Measurements from ENCODE around the gene ST3GAL3. TPM values are rescaled to one million over a fixed set of nuclear protein-coding genes. Genes with fewer than 3 reads are reported as not detected.

The ST3GAL3 gene
- total RNA-seq, 2 donors from 2014 or later: 26.3 to 36.0 TPM

DNA sequence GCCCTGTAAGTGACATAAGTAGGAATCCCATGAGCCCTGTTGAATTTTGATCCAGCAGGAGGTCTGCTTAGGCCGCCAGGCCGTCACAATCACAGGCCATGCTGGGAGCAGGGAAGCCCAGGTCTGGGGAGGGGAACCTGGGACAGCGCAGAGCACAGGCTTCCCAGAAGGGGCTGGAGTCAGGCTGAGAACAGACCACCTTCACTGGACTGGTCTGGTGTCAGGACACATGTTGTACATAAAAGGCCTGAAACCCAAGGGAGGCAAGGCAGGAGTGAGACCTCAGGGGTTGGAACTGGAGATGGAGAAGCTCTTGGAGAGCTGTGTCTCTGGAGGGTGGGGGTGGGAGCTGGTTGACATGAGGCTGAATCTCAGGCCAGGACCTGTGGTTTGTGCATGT, 163.0 kb downstream of the ST3GAL3 start:
- Histone ChIP-seq H3K27ac (no peak overlapping the region), H3K36me3 (no peaks in the 10 kb centered on the region), H3K4me1 (ENCODE audit: control insufficient read depth in 1 of 2, low read depth in 2 of 2) (peaks cover 7 to 12% of the 10 kb centered on the region in 2 donors), H3K27me3 (replicated peaks; ENCODE audit: insufficient read depth) (no peaks in the 10 kb centered on the region), H3K9me3 (no peaks in the 10 kb centered on the region), H3K4me3 (no peak overlapping the region)
- ATAC-seq (ENCODE audit: insufficient number of reproducible peaks, low FRiP score, low read depth) (no peak), DNase-seq (ENCODE audit: low spot score) (no peak)
- TF ChIP-seq, protein P1, sequence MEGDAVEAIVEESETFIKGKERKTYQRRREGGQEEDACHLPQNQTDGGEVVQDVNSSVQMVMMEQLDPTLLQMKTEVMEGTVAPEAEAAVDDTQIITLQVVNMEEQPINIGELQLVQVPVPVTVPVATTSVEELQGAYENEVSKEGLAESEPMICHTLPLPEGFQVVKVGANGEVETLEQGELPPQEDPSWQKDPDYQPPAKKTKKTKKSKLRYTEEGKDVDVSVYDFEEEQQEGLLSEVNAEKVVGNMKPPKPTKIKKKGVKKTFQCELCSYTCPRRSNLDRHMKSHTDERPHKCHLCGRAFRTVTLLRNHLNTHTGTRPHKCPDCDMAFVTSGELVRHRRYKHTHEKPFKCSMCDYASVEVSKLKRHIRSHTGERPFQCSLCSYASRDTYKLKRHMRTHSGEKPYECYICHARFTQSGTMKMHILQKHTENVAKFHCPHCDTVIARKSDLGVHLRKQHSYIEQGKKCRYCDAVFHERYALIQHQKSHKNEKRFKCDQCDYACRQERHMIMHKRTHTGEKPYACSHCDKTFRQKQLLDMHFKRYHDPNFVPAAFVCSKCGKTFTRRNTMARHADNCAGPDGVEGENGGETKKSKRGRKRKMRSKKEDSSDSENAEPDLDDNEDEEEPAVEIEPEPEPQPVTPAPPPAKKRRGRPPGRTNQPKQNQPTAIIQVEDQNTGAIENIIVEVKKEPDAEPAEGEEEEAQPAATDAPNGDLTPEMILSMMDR (IDR thresholded peaks at IDR 0.05): no peak

DNA sequence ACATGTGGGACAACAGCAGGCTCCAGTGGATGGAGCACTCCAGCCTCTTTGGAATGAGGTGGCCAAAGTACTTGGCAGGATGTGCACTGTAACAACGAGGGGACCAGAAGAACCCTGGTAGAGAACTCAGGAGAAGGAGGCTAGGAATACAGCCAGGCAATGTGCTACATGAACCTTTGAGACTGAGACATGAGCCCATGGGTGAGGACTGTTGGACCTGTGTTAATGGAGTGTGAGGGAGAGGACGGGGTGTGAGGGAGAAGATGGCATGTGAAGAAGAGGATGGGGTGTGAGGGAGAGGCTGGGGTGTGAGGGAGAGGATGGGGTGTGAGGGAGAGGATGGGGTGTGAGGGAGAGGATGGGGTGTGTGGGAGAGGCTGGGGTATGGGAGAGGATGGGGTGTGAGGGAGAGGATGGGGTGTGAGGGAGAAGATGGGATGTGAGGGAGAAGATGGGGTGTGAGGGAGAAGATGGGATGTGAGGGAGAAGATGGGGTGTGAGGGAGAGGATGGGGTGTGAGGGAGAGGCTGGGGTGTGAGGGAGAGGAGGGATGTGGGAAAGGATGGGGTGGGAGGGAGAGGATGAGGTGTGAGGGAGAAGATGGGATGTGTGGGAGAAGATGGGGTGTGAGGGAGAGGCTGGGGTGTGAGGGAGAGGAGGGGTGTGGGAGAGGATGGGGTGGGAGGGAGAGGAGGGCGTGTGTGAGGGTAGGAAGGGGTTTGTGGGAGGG, 164.0 kb downstream of the ST3GAL3 start:
- no peak for DNase-seq (ENCODE audit: low spot score)
- no peaks in the 10 kb centered on the region for H3K36me3 ChIP-seq
- no peak for ATAC-seq (ENCODE audit: insufficient number of reproducible peaks, low FRiP score, low read depth)

DNA sequence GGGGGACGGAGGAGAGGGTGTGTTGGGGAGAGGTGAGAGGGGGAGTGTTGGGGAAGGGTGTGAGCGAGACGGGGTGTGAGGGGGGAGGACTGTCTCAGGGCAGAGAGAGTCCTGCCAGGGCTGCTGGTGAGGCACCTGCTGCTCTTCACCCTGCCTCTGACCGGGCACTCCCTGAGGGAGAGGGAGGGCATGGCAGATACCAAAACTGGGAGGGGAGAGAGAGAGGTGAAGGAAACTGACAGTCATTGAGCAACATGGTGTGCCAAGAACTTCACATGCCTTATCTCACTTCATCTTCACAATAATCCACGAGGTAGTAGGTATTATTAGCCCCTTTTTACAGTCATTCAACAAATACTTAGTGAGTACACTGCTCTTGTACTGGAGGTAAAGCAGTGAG, 164.9 kb downstream of the ST3GAL3 start:
- Histone ChIP-seq H3K27ac (no peak overlapping the region), H3K9me3 (no peaks in the 10 kb centered on the region), H3K27me3 (replicated peaks; ENCODE audit: insufficient read depth) (no peaks in the 10 kb centered on the region), H3K36me3 (no peaks in the 10 kb centered on the region), H3K4me1 (ENCODE audit: control insufficient read depth in 1 of 2, low read depth in 2 of 2) (peaks cover 7 to 12% of the 10 kb centered on the region in 2 donors), H3K4me3 (no peak overlapping the region)
- ATAC-seq (ENCODE audit: insufficient number of reproducible peaks, low FRiP score, low read depth) (no peak), DNase-seq (ENCODE audit: low spot score) (no peak)
- TF ChIP-seq, protein P1 (IDR thresholded peaks at IDR 0.05): no peak

More for the DNA sequence above, 164.0 kb downstream of the ST3GAL3 start:
- Histone ChIP-seq H3K27me3 (replicated peaks; ENCODE audit: insufficient read depth) (no peaks in the 10 kb centered on the region), H3K4me1 (ENCODE audit: control insufficient read depth in 1 of 2, low read depth in 2 of 2) (peaks cover 7 to 12% of the 10 kb centered on the region in 2 donors), H3K9me3 (no peaks in the 10 kb centered on the region), H3K27ac (no peak overlapping the region), H3K4me3 (no peak overlapping the region)
- TF ChIP-seq, protein P1 (IDR thresholded peaks at IDR 0.05): no peak

DNA sequence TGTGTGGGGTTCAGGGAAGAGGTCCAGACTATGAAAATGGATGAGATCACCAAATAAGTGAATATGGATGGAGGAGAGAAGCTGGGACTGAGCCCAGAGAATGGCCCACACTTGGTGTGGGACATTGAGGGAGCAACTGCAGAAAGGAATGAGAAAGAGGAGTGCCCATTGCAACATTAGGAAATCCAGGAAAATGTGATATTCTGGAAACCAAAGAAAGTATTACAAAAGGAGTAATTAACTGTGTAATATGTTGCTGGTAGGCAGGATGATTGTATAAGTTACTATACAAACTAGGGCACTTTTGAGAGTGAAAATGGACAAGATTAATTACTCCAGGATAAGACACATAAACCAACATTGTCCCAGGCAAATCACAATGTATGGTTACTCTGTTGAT, 166.5 kb downstream of the ST3GAL3 start:
- Histone ChIP-seq H3K9me3 (no peaks in the 10 kb centered on the region), H3K36me3 (no peaks in the 10 kb centered on the region), H3K27me3 (replicated peaks; ENCODE audit: insufficient read depth) (no peaks in the 10 kb centered on the region), H3K4me1 (ENCODE audit: control insufficient read depth in 1 of 2, low read depth in 2 of 2) (peaks cover under 1 to 2% of the 10 kb centered on the region in 2 donors), H3K27ac (no peak overlapping the region), H3K4me3 (no peak overlapping the region)
- no peak for DNase-seq (ENCODE audit: low spot score)
- TF ChIP-seq, protein P1 (IDR thresholded peaks at IDR 0.05): no peak
- ATAC-seq (ENCODE audit: insufficient number of reproducible peaks, low FRiP score, low read depth): no peak

DNA sequence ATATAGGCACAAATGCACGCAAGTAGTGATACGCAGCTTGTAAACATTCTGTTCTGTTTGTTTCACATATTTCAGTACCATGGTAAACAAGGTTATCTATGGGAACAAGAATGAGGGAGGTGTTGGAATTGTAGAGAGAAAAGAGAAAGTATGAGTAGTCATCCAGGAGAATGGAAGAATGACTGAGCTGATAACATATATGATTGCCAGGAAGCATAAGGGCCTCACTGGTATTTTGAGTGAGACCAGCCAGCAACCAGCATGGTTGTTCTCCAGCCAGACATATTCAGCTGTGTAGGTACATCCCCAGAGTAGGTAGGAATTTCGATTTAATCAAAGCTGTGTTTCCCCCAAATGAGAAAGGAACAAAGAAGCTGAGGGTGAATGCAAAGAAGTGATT, 167.4 kb downstream of the ST3GAL3 start:
- no peaks in the 10 kb centered on the region for H3K36me3 ChIP-seq
- no peak overlapping the region for H3K27ac ChIP-seq
- no peaks in the 10 kb centered on the region for H3K9me3 ChIP-seq
- no peaks in the 10 kb centered on the region for H3K27me3 ChIP-seq (replicated peaks; ENCODE audit: insufficient read depth)
- H3K4me1 ChIP-seq (ENCODE audit: control insufficient read depth in 1 of 2, low read depth in 2 of 2): no peaks in the 10 kb centered on the region
- no peak overlapping the region for H3K4me3 ChIP-seq
- DNase-seq (ENCODE audit: low spot score) (no peak), ATAC-seq (ENCODE audit: insufficient number of reproducible peaks, low FRiP score, low read depth) (no peak)
- TF ChIP-seq, protein P1 (IDR thresholded peaks at IDR 0.05): no peak

Data from thoracic aorta (tissue), 2 donors.